Right lobe of liver (tissue), 4 donors: Measurements from ENCODE around the gene DGKA.

Experiments
- CTCF ChIP-seq, 4 donors: fragments of 200-600 bp in 3 of 4; fragments of 450-650 bp in 1 of 4; IDR thresholded peaks; one replicate each; pipeline versions ENCODE4 v1.5.1 to v1.8.0; 2016 to 2022; ENCODE audit warnings: antibody characterized with exemption in 4 of 4, mild to moderate bottlenecking in 2 of 4
- POLR2A ChIP-seq: fragments of 450-650 bp; IDR thresholded peaks from one replicate; pipeline ENCODE4 v1.6.1; 2017; ENCODE audit warnings: antibody characterized with exemption, mild to moderate bottlenecking
- donor health status: DM: no; HTN: no; CAD: no.
- donor health status: DM: no; HTN: no; CAD: no.
- donor health status: DM: no; HTN: yes; CAD: no.

- TF ChIP-seq POLR2A (no peak), CTCF (IDR thresholded peaks at IDR 0.05) (no peak)
Measured at GRCh38 chr12:55901881-55902490, 29.0 kb upstream of the DGKA start.
